SK-N-SH (cell line): ENCODE results near the gene SCAF1.
"Not testable (repeated sequence)": the region's sequence is repeated elsewhere in the genome, so short reads cannot be mapped to it uniquely, and the experiment has no call there.

Experiments
- EP300 ChIP-seq, 2 experiments: IDR thresholded peaks; 2 replicates each; pipeline versions ENCODE4 v1.4.0 to v1.6.1; 2012; ENCODE audit warnings: borderline replicate concordance in 1 of 2, low read depth in 1 of 2, low read length in 1 of 2
- TF ChIP-seq, protein P1 (sequence below): fragments of 200-600 bp; sonication (generic); IDR thresholded peaks from 2 replicates; pipeline ENCODE4 v1.6.1; 2017; ENCODE audit warnings: antibody characterized with exemption, mild to moderate bottlenecking, moderate library complexity

DNA sequence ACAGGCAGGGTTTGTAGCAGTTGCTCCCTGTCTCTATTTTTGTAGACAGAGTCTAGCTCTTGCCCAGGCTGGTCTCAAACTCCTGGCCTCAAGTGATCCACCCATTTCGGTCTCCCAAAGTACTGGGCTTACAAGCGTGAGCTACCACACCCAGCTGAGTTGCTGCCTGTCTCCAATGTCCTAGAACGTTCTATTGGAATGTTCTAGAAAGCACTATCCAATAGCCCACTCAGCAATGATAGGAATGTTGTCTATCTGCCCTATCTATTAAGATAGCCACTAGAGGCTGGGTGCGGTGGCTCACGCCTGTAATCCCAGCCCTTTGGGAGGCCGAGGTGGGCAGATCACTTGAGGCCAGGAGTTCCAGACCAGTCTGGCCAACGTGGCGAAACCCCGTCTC is 8.7 kb upstream of the SCAF1 start:
- TF ChIP-seq, protein P1, sequence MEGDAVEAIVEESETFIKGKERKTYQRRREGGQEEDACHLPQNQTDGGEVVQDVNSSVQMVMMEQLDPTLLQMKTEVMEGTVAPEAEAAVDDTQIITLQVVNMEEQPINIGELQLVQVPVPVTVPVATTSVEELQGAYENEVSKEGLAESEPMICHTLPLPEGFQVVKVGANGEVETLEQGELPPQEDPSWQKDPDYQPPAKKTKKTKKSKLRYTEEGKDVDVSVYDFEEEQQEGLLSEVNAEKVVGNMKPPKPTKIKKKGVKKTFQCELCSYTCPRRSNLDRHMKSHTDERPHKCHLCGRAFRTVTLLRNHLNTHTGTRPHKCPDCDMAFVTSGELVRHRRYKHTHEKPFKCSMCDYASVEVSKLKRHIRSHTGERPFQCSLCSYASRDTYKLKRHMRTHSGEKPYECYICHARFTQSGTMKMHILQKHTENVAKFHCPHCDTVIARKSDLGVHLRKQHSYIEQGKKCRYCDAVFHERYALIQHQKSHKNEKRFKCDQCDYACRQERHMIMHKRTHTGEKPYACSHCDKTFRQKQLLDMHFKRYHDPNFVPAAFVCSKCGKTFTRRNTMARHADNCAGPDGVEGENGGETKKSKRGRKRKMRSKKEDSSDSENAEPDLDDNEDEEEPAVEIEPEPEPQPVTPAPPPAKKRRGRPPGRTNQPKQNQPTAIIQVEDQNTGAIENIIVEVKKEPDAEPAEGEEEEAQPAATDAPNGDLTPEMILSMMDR, result not testable (repeated sequence)
- TF ChIP-seq EP300 (IDR thresholded peaks at IDR 0.05; ENCODE audit: borderline replicate concordance in 1 of 2, low read depth in 1 of 2, low read length in 1 of 2), result not testable (repeated sequence)
